HepG2 (cell line): ENCODE data around the gene FPR3. TPM values are rescaled to one million over a fixed set of nuclear protein-coding genes. Genes with fewer than 3 reads are reported as not detected.

ENCODE experiments used
- ATAC-seq: fragments of 200-7000 bp; cut with Tn5 transposase; 3 replicates; pipeline ENCODE4 v1.9.1; 2020; ENCODE audit warnings: mild to moderate bottlenecking, moderate library complexity
- BruUV-seq: library from RNA; stranded (reverse); fragments of 400-500 nt; replicated peaks from 2 replicates; lab custom pipeline; 2021; lab: Mats Ljungman, UMichigan
- CTCF ChIA-PET: fragments of 300-600 bp; formaldehyde crosslinking; extraction: SDS; loops from one replicate; lab custom pipeline; 2021; ENCODE audit warnings: low total read pairs, inconsistent platforms, low intra/inter-chr PET ratio; lab: Yijun Ruan, JAX
- POLR2A ChIA-PET: fragments of 350-600 bp; sonication (Branson Sonifier 250); formaldehyde crosslinking; loops from one replicate; lab custom pipeline; 2020; ENCODE audit warnings: antibody characterized with exemption, inconsistent platforms; lab: Yijun Ruan, JAX
- DNase-seq: peaks from one replicate; pipeline ENCODE4 v3.0.0-alpha.2; 2015; ENCODE audit warnings: low spot score
- FAIRE-seq: peaks from 3 replicates; lab custom pipeline; 2011; peaks lifted over from hg19 to GRCh38; lab: Jason Lieb, UNC
- H2AFZ ChIP-seq: one replicate; pipeline ENCODE4 v1.6.1; 2011; ENCODE audit warnings: low read length, inconsistent platforms
- H3K27ac ChIP-seq: fragments of 300-600 bp; 3 replicates; pipeline ENCODE4 v1.8.0; 2011; ENCODE audit warnings: mixed run types, mild to moderate bottlenecking, mixed read lengths, low read length, inconsistent platforms; ENCODE audit not compliant: insufficient read depth; ENCODE audit errors: extremely low read length
- H3K27me3 ChIP-seq, 2 experiments: fragments of 200-600 bp in 1 of 2; 2 replicates in 1 of 2; 3 replicates in 1 of 2; pipeline versions ENCODE4 v1.6.0 to v1.8.0; 2011; ENCODE audit warnings: low read length in 2 of 2, mild to moderate bottlenecking in 2 of 2, moderate library complexity in 2 of 2, inconsistent platforms in 1 of 2; ENCODE audit not compliant: insufficient read depth in 2 of 2, control insufficient read depth in 1 of 2
- H3K36me3 ChIP-seq, 2 experiments: fragments of 200-600 bp in 1 of 2; replicated peaks in 1 of 2; 2 replicates in 1 of 2; 3 replicates in 1 of 2; pipeline versions ENCODE4 v1.5.1 to v1.8.0; 2011; ENCODE audit warnings: low read length in 2 of 2, inconsistent platforms in 1 of 2; ENCODE audit not compliant: insufficient read depth in 2 of 2, control insufficient read depth in 1 of 2
- H3K4me1 ChIP-seq: 2 replicates; pipeline ENCODE4 v1.5.1; 2012; ENCODE audit warnings: low read length, inconsistent platforms; ENCODE audit not compliant: insufficient read depth
- H3K4me2 ChIP-seq: 2 replicates; pipeline ENCODE4 v1.6.0; 2011; ENCODE audit warnings: low read depth, low read length, inconsistent platforms
- H3K4me3 ChIP-seq, 3 experiments: fragments of 200-600 bp in 1 of 3; sonication (generic), shearing (Covaris generic) in 1 of 3; replicated peaks in 1 of 3; 2 replicates each; pipeline ENCODE4 v1.5.1; 2011 to 2016; ENCODE audit warnings: low read length in 3 of 3, inconsistent platforms in 2 of 3, low read depth in 2 of 3, mild to moderate bottlenecking in 2 of 3, control low read depth in 1 of 3, mixed read lengths in 1 of 3; ENCODE audit not compliant: insufficient read depth in 1 of 3
- H3K79me2 ChIP-seq: one replicate; pipeline ENCODE4 v1.6.1; 2011; ENCODE audit warnings: low read length, inconsistent platforms; ENCODE audit not compliant: insufficient read depth
- H3K9ac ChIP-seq: 2 replicates; pipeline ENCODE4 v1.6.0; 2011; ENCODE audit warnings: mild to moderate bottlenecking, low read depth, low read length, inconsistent platforms; ENCODE audit not compliant: insufficient read depth
- H3K9me3 ChIP-seq: 2 replicates; pipeline ENCODE4 v1.5.1; 2012; ENCODE audit warnings: mild to moderate bottlenecking, low read length
- H4K20me1 ChIP-seq: 2 replicates; pipeline ENCODE4 v1.6.0; 2011; ENCODE audit warnings: inconsistent platforms, mild to moderate bottlenecking, low read length, moderate library complexity; ENCODE audit not compliant: insufficient read depth
- HMG20B ChIP-seq: conservative IDR thresholded peaks from 2 replicates; pipeline ENCODE4 v1.6.1; 2016; ENCODE audit warnings: missing genetic modification reagents, missing compliant biosample characterization
- MTERF4 ChIP-seq: sonication (generic); formaldehyde crosslinking; IDR thresholded peaks from 2 replicates; pipeline ENCODE4 v1.8.0; 2023; ENCODE audit warnings: mild to moderate bottlenecking, missing genetic modification reagents
- RFX1 ChIP-seq: fragments of 450-650 bp; IDR thresholded peaks from 2 replicates; pipeline ENCODE4 v1.6.1; 2017
- SMARCE1 ChIP-seq: fragments of 450-650 bp; IDR thresholded peaks from 2 replicates; pipeline ENCODE4 v1.6.1; 2017; ENCODE audit warnings: borderline replicate concordance
- SRF ChIP-seq: IDR thresholded peaks from 2 replicates; pipeline ENCODE4 v1.6.1; 2011; ENCODE audit warnings: mild to moderate bottlenecking, low read depth, low read length, moderate library complexity
- STAG1 ChIP-seq: sonication (generic); formaldehyde crosslinking; IDR thresholded peaks from 2 replicates; pipeline ENCODE4 v1.4.0; 2020; ENCODE audit warnings: missing genetic modification reagents
- ZMAT5 ChIP-seq: sonication (generic); formaldehyde crosslinking; IDR thresholded peaks from 2 replicates; pipeline ENCODE4 v1.5.0; 2020; ENCODE audit warnings: mild to moderate bottlenecking, low read depth, missing genetic modification reagents, borderline replicate concordance
- ZNF20 ChIP-seq: sonication (generic); formaldehyde crosslinking; IDR thresholded peaks from 2 replicates; pipeline ENCODE4 v1.4.0; 2020; ENCODE audit warnings: mild to moderate bottlenecking, moderate library complexity, missing genetic modification reagents
- ZNF333 ChIP-seq: sonication (generic); formaldehyde crosslinking; IDR thresholded peaks from 2 replicates; pipeline ENCODE4 v1.4.0; 2020; ENCODE audit warnings: mild to moderate bottlenecking, missing genetic modification reagents, borderline replicate concordance
- ZNF350 ChIP-seq: sonication (generic); formaldehyde crosslinking; IDR thresholded peaks from 2 replicates; pipeline ENCODE4 v1.4.0; 2020; ENCODE audit warnings: mild to moderate bottlenecking, low read depth, missing genetic modification reagents, borderline replicate concordance
- ZNF839 ChIP-seq: sonication (generic); formaldehyde crosslinking; IDR thresholded peaks from 2 replicates; pipeline ENCODE4 v1.4.0; 2020; ENCODE audit warnings: missing genetic modification reagents, mild to moderate bottlenecking, borderline replicate concordance
- ZZZ3 ChIP-seq: sonication (generic); formaldehyde crosslinking; IDR thresholded peaks from 2 replicates; pipeline ENCODE4 v1.4.0; 2020; ENCODE audit warnings: missing genetic modification reagents, mild to moderate bottlenecking, borderline replicate concordance
- WGBS: methylation state at CpG from one replicate; pipeline ENCODE4 v1.1.6; 2017; ENCODE audit warnings: low lambda C conversion rate; 5-methylcytosine and 5-hydroxymethylcytosine counted together
- in situ Hi-C: cut with HindIII; loops from 2 replicates; pipeline ENCODE4 v1.10.0; 2017; ENCODE audit warnings: low pct_unique_long_range_greater_than_20kb; ENCODE audit not compliant: extremely low pct_ligation_motif_present
- intact Hi-C: fragments of 100-400 bp; cut with micrococcal nuclease; formaldehyde crosslinking; loops from one replicate; pipeline ENCODE4 v1.10.0; 2022; ENCODE audit not compliant: unreplicated experiment
- polyA plus RNA-seq, 8 experiments: library from polyadenylated mRNA; depleted of rRNA in 3 of 8; stranded (reverse) in 7 of 8; unstranded in 1 of 8; fragments of >200 nt; fragmentation: Illumina TruSeq in 4 of 8; extraction: Trizol in 4 of 8; gene quantifications; 2 replicates each; pipeline versions ENCODE4 v1.2.1 to v1.2.3, GENCODE V29; 2011 to 2016; ENCODE audit warnings: low read depth in 4 of 8, missing spikeins in 1 of 8, mixed read lengths in 1 of 8; ENCODE audit not compliant: insufficient read depth in 1 of 8
- total RNA-seq, 5 experiments: library from RNA; depleted of rRNA; stranded (reverse); fragments of >200 nt; fragmentation: Illumina TruSeq; extraction: Trizol; gene quantifications; 2 replicates each; pipeline ENCODE4 v1.2.3, GENCODE V29; 2016; ENCODE audit warnings: low read depth in 1 of 5
- TF ChIP-seq, protein P1 (sequence below): sonication (generic); formaldehyde crosslinking; conservative IDR thresholded peaks from 2 replicates; pipeline ENCODE4 v1.4.0; 2020; ENCODE audit warnings: missing genetic modification reagents
- TF ChIP-seq, protein P2 (sequence below): sonication (generic); formaldehyde crosslinking; IDR thresholded peaks from 2 replicates; pipeline ENCODE4 v1.4.0; 2020; ENCODE audit warnings: missing genetic modification reagents, borderline replicate concordance
- TF ChIP-seq, protein P3 (sequence below): sonication (generic); formaldehyde crosslinking; IDR thresholded peaks from 2 replicates; pipeline ENCODE4 v1.8.0; 2022; ENCODE audit warnings: mild to moderate bottlenecking, missing genetic modification reagents, borderline replicate concordance
- TF ChIP-seq, protein P4 (sequence below): sonication (generic); formaldehyde crosslinking; IDR thresholded peaks from 2 replicates; pipeline ENCODE4 v1.5.0; 2020; ENCODE audit warnings: missing genetic modification reagents

Gene FPR3
- total and polyA plus RNA-seq, 2 of the 13 experiments (the other 11 are each of a cell fraction or from before 2014, with no cell fraction given): not detected

DNA sequence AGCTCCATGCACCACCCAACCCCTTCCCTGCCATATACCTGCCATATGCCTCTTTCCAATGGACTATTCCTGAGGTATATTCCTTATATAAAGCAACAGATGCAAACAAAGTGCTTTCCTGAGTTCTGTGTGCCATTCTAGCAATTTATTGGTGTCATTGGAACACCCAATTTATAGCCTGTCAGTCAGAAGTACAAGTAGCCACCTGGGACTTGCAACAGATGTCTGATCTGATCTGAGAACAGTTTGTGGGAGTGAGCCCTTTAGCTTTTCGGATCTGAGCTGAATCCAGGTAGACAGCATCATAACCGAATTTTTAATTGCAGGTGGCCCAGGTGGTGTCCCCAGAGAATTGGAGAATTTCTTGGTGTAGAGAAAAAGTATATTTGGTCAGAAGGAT, 963 bp upstream of the FPR3 start:
- Histone ChIP-seq H3K9ac (no peak overlapping the region), H3K4me1 (no peaks in the 10 kb centered on the region), H2AFZ (no peak overlapping the region), H3K36me3 (no peaks in the 10 kb centered on the region), H3K27ac (no peak overlapping the region), H3K4me3 (no peak overlapping the region), H3K9me3 (peaks cover 7% of the 10 kb centered on the region; the same call in 1 of the 2 replicates), H4K20me1 (no peaks in the 10 kb centered on the region), H3K27me3 (no peaks in the 10 kb centered on the region), H3K4me2 (no peak overlapping the region), H3K79me2 (no peaks in the 10 kb centered on the region)
- BruUV-seq: no TSS peak
- in situ Hi-C loops: no loop called here
- no peak for FAIRE-seq
- ATAC-seq: no peak
- ChIA-PET CTCF (no interaction called here), POLR2A (no interaction called here)
- DNase-seq: no peak
- intact Hi-C loops: no loop called here
- whole genome bisulfite sequencing: 5% methylated on average over 2 of the region's 2 CpGs
- TF ChIP-seq MTERF4 (CRISPR knock-in tag): no peak
- TF ChIP-seq ZNF333 (CRISPR knock-in tag): no peak
- no peak for TF ChIP-seq ZNF839 (CRISPR knock-in tag)
- TF ChIP-seq ZNF350: no peak
- TF ChIP-seq, protein P1, sequence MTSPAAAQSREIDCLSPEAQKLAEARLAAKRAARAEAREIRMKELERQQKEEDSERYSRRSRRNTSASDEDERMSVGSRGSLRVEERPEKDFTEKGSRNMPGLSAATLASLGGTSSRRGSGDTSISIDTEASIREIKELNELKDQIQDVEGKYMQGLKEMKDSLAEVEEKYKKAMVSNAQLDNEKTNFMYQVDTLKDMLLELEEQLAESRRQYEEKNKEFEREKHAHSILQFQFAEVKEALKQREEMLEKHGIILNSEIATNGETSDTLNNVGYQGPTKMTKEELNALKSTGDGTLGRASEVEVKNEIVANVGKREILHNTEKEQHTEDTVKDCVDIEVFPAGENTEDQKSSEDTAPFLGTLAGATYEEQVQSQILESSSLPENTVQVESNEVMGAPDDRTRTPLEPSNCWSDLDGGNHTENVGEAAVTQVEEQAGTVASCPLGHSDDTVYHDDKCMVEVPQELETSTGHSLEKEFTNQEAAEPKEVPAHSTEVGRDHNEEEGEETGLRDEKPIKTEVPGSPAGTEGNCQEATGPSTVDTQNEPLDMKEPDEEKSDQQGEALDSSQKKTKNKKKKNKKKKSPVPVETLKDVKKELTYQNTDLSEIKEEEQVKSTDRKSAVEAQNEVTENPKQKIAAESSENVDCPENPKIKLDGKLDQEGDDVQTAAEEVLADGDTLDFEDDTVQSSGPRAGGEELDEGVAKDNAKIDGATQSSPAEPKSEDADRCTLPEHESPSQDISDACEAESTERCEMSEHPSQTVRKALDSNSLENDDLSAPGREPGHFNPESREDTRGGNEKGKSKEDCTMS (CRISPR knock-in tag): no peak
- no peak for TF ChIP-seq ZMAT5 (CRISPR knock-in tag)
- TF ChIP-seq SRF: no peak
- TF ChIP-seq STAG1: no peak
- TF ChIP-seq SMARCE1: no peak
- no peak for TF ChIP-seq ZNF20 (CRISPR knock-in tag)
- TF ChIP-seq, protein P2, sequence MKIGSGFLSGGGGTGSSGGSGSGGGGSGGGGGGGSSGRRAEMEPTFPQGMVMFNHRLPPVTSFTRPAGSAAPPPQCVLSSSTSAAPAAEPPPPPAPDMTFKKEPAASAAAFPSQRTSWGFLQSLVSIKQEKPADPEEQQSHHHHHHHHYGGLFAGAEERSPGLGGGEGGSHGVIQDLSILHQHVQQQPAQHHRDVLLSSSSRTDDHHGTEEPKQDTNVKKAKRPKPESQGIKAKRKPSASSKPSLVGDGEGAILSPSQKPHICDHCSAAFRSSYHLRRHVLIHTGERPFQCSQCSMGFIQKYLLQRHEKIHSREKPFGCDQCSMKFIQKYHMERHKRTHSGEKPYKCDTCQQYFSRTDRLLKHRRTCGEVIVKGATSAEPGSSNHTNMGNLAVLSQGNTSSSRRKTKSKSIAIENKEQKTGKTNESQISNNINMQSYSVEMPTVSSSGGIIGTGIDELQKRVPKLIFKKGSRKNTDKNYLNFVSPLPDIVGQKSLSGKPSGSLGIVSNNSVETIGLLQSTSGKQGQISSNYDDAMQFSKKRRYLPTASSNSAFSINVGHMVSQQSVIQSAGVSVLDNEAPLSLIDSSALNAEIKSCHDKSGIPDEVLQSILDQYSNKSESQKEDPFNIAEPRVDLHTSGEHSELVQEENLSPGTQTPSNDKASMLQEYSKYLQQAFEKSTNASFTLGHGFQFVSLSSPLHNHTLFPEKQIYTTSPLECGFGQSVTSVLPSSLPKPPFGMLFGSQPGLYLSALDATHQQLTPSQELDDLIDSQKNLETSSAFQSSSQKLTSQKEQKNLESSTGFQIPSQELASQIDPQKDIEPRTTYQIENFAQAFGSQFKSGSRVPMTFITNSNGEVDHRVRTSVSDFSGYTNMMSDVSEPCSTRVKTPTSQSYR (CRISPR knock-in tag): no peak
- TF ChIP-seq, protein P3, sequence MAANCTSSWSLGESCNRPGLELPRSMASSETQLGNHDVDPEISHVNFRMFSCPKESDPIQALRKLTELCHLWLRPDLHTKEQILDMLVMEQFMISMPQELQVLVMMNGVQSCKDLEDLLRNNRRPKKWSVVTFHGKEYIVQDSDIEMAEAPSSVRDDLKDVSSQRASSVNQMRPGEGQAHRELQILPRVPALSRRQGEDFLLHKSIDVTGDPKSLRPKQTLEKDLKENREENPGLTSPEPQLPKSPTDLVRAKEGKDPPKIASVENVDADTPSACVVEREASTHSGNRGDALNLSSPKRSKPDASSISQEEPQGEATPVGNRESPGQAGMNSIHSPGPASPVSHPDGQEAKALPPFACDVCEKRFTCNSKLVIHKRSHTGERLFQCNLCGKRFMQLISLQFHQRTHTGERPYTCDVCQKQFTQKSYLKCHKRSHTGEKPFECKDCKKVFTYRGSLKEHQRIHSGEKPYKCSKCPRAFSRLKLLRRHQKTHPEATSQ (CRISPR knock-in tag): no peak
- TF ChIP-seq, protein P4, sequence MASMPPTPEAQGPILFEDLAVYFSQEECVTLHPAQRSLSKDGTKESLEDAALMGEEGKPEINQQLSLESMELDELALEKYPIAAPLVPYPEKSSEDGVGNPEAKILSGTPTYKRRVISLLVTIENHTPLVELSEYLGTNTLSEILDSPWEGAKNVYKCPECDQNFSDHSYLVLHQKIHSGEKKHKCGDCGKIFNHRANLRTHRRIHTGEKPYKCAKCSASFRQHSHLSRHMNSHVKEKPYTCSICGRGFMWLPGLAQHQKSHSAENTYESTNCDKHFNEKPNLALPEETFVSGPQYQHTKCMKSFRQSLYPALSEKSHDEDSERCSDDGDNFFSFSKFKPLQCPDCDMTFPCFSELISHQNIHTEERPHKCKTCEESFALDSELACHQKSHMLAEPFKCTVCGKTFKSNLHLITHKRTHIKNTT (CRISPR knock-in tag): no peak
- no peak for TF ChIP-seq RFX1
- TF ChIP-seq HMG20B (CRISPR knock-in tag): no peak
- no peak for TF ChIP-seq ZZZ3 (CRISPR knock-in tag)
